Right ventricle myocardium inferior (tissue), 1 donor: ENCODE results near the gene NIN. TPM values are rescaled to one million over a fixed set of nuclear protein-coding genes. Genes with fewer than 3 reads are reported as not detected.

Source experiments
- ATAC-seq: fragments of 200-7000 bp; cut with Tn5 transposase; one replicate; pipeline ENCODE4 v1.9.1; 2020; ENCODE audit warnings: mild to moderate bottlenecking, moderate library complexity
- DNase-seq: peaks from one replicate; pipeline ENCODE4 v3.0.0; 2021; ENCODE audit errors: missing footprints
- intact Hi-C: fragments of 100-400 bp; cut with DNase I; formaldehyde crosslinking; loops from one replicate; pipeline ENCODE4 v1.11.0; 2022
- total RNA-seq: library from RNA; stranded (reverse); fragmentation: NEBNext Ultra II Directional; extraction: Animal tissue kit (Norgen Biotek cat#: 25700); gene quantifications from one replicate; pipeline ENCODE4 v1.2.1, GENCODE V29; 2021
- donor health status: DM: no; HTN: yes; CAD: no; lungs with severe emphysema.

Gene NIN
- total RNA-seq, 1 donor from 2014 or later: 22.2 TPM

DNA sequence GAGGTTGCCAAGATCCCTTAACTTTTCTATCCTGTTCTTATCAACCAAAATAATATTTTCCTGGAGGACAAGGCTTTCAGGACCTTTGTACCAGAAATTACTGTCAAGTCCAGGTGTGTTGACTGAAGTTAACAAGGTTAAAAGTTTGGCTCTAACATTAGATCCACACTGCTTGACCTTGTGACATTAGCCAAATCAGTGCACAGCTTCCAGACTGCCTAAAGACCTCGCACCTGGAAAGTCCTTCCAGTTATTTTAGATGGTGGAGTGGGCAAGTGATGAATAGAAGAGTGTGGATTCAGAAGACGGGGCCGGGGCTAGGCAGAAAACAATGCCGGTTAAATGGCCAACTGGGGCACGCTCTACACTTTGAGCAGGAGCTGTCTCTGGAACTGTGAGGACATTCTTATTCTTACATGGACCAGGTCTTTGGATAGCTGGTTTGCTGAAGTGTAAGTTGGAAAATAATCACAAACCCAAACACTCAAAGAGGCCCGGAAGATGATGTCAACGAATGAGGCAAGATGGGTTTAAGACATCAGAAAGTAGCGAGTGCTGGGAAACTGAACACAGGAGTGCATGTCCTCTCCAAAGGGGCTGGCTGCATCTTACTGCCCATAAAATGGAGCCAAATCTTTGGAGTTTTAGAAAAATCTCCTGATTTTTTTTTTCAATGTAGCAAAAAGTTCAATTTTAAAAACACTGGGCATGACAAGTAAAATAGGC is 56.3 kb downstream of the NIN start:
- intact Hi-C loops: loop anchor here (5.0 kb wide), 2 partner anchors 157 to 172 kb away; no protein-coding TSS in a partner anchor
- ATAC-seq (peak; percentile 40), DNase-seq (no peak)

DNA sequence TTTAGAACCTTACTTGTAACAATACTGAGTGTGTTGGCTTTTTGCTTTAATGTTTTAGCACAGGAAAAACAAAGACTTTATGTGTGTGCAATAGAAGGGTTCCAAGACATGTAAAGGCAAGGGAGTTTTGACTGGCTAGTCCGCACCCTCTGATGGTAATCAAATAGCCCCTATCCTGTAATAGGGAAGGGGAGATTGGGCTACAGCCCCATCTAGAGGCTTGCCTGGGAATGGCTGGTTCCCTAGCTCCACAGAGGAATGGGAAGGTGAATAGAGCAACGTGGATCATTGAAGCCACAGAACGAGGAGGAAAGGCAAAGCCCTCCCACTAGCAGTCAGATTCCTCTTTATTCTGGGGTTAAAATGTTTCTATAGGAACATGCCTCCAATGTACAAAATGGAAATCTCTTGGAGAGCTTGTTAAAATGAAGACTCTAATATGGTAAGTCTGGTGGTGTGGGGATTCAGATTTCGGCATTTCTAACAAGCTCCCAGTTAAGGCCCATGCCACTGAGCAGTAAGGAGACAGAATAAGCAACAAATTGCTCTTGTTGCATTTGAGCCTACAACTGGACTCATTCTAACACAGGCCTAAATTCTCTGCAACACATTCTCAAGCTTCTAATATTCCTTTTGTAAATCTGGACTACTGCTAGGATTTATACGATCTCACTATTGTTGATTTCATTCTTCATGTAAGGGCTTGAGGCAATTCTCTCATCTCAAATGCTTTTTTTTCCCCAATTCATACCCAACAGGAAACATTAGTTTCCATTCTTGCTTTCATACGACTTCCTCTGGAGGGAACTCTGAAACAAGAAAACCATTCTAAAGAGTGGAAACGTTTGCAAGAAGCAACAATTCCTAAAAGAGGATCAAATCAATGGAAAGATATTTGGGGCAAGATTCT is 57.1 kb downstream of the NIN start:
- intact Hi-C loops: no loop called here
- no peak for DNase-seq
- ATAC-seq: peak; percentile 62

DNA sequence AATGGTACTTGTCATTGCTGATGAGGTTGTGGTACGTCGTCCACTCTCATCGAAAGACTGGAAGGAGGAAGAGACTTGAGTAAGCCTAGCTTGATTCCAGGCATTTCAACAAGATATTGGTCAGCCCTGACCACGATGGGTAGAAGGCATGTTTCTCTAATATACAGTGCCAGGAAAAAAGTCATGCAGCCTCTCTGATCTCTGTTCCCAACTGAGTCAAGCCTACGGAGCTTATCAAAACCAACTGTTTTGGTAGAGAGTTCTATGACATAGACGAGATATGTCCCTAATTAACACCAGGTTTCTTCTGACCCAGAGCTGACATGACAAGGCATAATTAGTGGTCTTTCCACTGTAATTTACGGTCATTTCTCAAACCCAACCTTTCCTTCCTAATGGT is 58.5 kb downstream of the NIN start:
- DNase-seq: no peak
- no peak for ATAC-seq
- intact Hi-C loops: no loop called here

DNA sequence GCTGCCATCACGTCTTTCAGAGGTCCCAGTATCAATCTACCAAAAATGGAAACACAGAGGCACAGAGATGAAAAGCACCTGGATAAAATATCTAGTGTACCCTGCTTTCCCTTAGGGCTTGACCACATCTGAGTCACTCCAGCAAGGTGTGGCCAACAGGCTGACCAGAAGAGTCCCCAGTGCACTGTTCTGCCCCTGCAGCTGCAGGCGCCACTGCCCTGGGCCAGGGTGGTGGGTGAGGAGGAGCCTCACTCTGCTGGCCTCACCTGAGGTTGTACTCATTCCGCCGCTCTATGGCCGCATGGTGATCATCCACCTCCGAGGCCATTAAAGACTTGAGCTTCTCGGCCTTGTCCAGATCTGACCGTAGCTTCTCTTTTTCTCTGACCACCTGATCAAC is 60.4 kb downstream of the NIN start:
- no peak for ATAC-seq
- intact Hi-C loops: no loop called here

DNA sequence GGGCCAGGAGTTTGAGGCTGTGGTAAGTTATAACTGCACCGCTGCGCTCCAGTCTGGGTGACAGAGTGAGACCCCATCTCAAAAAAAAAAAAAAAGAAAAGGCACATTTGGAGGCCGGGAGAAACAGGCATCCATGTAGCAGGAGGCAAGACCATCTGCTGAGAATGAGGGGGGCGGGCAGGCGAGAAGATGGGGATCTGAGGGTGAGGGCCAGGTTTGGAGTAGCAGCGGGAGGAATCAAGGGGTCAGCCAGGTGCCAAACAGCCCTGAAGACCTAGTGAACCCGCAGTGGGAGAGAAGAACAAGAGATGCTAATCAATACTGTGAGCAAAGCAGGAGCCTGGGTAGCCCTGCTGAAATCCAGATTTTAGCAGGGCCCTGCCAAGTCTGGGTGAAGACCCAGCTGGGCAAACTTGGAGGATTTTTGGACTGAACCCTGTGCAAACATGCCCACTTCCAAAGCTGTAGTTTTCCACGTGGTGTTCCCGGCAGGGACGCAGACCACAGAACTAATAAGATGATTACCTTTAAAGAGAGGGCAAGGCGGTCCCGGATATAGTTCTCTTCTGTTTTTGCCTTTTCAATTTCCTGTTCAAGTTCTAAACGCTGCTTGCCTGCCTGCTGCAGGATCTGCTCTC is 61.0 kb downstream of the NIN start:
- DNase-seq (no peak), ATAC-seq (no peak)
- intact Hi-C loops: no loop called here

More for the DNA sequence above, 60.4 kb downstream of the NIN start:
- no peak for DNase-seq

DNA sequence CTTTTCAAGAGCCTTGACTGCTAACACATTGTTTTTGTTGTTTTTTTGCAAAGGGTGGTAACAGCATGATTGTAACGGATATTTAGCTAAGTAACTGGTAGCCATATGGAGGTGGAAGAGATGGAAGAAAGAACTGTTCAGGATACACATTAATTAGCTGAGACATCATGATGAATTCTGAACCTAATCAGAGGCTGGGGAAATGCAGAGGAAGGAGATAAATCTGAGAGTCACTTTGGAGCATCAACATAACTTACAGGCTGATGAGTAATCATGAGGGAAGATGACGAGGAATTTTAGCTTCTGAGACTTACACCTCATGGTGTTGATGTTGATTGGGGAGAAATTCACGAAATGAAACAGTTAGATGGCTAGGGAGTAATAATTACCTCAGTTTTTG is 62.3 kb downstream of the NIN start:
- intact Hi-C loops: no loop called here
- ATAC-seq: no peak

DNA sequence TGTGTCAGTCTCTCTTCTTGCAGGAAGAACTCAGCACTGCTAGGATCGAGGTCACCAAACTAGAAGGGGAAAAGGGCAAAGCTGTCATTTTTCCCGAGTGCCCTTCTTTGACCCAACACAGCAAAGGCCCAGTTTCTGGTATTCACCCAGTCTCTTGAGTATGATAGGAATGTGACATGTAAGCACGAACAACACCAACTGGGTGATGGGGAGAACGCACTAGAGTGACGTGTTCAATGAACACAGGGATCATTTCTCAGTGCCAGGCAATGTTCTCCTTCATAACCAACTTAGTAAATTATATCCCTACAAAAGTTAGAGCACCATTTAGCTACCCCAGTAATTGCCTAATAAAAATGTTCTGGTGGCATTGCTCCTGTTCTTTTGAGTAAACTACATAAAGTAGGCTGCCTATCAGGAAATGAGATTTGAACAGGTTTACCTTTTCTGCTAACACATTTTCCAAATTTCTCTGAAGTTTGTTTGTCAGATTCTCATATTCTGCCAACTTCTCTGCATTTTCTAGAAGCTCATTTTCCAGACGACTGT is 64.5 kb downstream of the NIN start:
- peak; percentile 48 for ATAC-seq
- intact Hi-C loops: no loop called here
- DNase-seq: no peak

More for the DNA sequence above, 62.3 kb downstream of the NIN start:
- no peak for DNase-seq

DNA sequence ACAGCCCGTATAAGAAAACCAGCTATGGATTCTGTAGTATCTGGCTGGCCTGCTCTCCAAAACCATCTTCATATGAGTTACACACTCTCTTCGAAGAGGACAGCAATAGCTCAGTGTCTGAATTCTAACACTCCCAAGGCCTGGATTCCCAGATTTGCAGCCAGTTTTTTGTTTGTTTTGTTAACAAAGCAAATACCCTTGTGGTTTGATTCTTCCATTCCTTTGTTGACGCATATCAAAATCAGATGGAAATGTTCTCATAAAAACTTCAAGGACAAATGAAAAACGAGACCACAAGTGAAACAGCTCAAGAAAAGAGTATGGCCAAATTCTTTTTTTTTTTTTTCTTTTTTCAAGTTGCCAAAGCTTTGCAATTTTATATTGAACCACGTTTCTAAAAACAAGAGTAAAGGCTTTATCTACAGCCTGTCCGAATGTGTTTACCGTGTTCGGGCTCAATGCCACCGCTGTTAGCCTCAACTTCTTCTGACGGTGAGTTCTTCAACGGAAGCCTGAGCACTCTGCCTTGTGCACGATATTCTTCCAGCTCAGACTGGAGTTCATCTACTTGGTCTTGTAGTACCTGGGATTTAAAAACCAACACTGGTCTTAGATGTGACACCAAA is 67.5 kb downstream of the NIN start:
- intact Hi-C loops: no loop called here
- no peak for DNase-seq
- ATAC-seq: no peak

DNA sequence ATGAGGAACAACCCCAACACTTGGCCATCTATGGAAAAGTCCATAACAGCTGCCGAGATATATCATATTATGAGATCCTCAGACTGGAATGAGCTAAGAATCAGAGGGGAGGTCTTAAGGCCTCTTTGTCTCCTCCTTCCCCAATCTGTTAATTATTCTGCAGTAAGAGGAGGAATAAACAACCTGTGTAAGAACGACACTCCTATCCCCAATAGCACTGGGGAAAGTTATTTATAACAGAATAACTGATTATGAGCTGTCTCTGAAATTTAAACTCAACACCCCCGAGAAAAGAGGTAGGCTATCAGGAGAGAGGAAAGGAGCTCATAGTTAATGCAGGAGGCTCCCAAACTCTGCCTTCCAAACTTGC is 68.0 kb downstream of the NIN start:
- ATAC-seq: no peak
- intact Hi-C loops: no loop called here
- DNase-seq: no peak

DNA sequence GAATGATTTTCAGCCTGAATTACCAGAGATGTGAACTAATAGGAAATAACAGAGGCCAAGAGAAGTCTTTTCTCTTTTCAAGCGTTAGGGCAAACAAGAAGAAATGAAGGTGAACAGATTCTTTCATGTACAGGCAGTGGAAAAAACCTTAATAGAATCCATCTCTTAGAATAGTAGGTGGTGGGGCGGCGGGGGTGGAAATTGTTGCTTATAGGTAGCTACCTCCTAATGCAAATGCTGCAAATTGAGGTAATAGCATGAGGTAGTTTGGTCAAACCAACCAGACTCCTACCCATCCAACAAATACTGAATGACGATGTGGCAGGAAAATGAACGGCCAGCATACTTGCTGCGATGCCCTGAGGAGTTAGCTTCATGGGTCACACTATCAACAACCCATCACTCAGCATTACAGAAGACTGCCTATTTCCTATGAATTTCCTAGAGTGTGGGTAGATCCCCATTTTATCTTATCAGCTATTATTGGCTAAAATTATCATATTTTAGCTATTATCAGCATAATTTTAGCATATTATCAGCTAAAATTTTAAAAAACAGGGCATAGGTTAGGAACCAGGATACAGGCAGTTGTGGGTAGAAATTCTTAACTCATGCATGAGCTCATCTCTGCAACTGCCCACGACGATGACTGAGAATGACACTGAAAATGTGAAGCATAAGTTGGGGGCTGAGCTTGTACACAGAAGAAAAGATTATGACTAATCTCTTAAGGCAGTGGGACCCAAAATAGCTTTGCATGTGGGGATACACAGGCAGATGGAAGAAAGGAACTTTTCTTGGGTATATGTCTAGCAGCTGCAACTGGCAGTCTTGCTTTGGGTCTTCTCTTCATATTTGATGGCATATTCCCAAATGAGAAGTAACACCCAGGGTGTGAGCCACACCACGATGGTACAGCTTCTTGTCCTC is 68.7 kb downstream of the NIN start:
- intact Hi-C loops: no loop called here
- ATAC-seq (no peak), DNase-seq (no peak)

DNA sequence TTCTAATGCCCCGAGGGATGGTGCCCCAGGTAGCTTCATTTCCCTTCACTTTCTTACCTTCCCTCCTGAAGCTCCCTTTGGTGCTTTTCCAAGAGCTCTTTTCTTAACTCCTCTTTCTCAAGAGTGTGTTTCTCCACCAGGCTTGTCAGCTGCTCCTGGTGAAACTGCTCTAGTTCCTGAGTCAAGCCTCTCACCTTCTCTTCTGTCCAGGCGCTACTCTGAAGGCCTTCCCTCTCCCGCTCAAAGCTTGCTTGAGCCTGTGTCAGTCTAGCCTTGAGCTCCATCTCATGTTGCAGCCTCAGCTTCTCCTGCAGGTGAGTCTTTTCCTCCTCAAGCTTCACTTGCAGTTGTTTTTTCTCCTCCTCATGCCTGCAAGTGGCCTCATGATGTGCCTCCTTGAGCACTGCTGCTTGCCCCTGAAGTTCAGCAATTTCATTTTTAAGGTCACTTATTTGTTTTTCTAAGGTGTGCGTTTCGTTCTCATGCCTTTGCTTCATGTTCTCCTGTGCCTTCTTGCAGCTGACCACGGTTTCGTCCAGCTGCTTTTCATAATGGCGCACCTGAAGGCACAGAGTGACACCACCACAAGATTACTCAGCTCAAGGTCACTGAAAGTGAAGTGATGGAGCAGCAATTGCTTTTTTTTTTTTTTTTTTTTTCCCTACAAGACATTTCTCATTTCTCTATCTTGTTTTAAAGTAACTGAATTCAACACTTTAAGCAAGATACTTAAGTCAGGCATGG is 71.0 kb downstream of the NIN start:
- intact Hi-C loops: no loop called here
- no peak for DNase-seq
- ATAC-seq: no peak

DNA sequence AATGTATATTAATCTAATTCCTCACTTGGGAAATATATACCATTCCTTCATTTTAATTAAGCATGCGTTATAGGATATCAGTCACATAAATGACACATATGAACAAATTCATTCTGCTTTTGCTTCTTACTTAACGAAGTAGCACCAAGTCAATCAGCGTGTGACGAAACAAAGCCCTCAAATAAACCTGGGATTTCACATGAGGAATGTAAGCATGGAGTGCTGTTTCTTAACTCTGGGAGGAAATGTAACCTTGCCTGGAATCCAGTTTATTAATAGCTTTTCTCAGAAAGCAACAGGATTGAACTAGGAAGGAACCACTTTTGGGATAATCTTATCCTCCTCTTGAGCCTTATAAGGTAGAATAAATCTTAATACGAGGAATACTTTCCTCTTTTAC is 72.0 kb downstream of the NIN start:
- DNase-seq: no peak
- intact Hi-C loops: no loop called here
- ATAC-seq: no peak

DNA sequence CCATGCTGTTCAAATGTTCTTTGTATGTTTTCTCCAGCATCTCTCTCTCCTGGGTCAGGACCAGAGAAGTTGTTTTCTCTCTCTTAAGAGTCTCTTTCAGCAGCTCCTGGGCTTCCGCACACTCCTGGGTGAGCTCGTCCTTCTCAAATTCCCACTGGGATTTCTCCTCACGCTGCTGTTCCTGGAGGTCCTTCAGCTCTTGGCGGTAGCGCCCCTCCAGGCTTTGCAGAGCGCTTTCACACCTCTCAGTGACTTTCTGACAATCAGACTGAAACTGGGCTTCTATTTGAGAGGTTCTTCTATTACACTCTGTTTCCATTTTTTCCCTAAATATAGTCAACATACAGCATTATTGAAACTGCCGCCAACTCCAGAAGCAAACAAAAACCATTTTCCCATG is 72.7 kb downstream of the NIN start:
- ATAC-seq (no peak), DNase-seq (no peak)
- intact Hi-C loops: no loop called here

DNA sequence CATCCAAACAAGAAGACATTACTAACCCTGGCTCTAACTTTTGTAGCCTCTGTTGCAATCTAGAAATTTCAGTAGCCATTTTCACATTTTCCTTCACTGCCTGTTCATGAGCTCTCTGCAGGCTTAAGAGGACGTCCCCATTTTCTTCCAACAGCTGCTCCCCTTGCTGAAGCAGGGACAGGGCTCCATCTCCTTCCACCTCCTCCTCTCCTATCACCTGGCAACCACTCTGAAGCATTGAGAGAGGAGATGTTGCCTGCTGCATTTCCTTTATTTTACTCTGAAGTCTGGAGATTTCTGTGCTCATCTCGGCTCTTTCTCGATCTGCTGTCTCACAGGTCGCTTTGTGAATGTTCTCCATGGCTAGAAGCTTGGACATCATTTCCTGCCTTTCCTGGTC is 73.3 kb downstream of the NIN start:
- no peak for ATAC-seq
- intact Hi-C loops: no loop called here

DNA sequence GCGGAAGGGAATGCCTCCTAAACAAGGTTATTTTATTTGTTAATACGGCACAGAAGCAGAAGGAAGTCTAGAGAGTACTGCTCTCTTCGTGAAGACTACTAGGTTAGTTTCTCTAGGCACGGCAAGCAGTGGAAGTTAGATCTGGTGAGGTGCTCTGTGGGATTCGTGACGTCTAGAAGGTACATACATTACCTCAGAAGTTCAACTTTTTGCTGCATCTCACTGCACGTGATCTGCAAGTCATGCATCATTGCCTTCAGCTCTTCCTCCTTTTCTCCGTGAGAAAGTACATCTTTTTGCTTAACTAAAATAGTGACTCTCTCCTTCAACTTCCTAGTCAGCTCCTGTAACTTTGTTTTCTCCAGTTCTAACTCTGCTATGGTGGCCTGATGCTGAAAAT is 74.7 kb downstream of the NIN start:
- DNase-seq (no peak), ATAC-seq (no peak)
- intact Hi-C loops: no loop called here

More for the DNA sequence above, 73.3 kb downstream of the NIN start:
- DNase-seq: no peak

DNA sequence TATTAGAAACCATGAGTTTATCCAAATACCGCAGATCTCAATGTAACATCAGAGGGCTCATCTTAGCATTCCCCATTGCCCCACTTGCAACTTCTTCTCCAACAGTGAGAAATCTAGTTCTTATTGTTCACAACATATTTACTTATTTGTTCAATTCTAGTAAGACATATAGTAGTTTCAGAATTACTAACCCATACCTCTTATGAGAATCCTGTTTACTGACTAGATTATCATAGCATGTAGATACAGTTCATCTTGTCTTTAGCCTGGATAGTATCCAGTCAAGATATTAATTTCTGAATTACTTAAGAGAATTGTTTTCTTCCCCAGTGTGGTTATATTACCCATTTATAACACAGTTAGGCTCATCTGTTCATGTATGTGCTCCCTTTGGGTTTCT is 80.6 kb downstream of the NIN start:
- DNase-seq (no peak), ATAC-seq (no peak)
- intact Hi-C loops: no loop called here

DNA sequence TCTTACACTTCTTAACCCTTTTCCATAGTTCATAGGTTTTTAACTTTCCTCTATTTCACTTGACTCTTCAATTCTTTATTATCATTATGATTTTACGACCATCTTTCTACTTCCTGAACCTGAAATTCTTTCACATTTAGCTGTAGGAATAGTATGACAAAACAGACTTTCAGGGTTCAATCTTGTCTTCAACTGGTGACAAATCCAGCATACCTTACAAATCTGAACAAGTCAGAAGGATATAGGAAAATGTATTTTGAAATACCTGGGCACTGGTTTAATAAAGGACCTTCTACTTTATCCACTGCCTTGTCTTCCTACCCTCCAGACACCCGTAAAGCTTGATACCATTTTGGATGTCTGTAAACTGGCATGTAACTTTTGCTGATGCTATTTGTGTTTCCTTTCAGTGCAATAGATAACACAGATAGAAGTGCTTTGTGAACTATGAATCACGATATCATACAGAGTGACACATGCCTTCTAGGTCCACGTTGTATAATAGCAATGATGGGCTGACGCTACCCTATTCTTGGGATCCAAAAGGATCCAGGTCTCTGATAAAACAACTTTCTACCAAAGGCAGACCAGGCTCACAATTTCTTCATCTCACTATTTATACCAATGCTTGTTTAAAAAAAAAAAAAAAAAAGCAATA is 85.4 kb downstream of the NIN start:
- no peak for DNase-seq
- ATAC-seq: no peak
- intact Hi-C loops: no loop called here
